B cell (primary cell): Measurements from ENCODE around the gene GIMAP5. TPM values are rescaled to one million over a fixed set of nuclear protein-coding genes. Genes with fewer than 3 reads are reported as not detected.

ENCODE experiments used
- ATAC-seq: fragments of 200-7000 bp; cut with Tn5 transposase; one replicate; pipeline ENCODE4 v1.10.0; 2021; ENCODE audit warnings: low read depth, mild to moderate bottlenecking, moderate number of reproducible peaks, moderate library complexity
- CTCF ChIA-PET: fragments of 350-600 bp; sonication (Branson Sonifier 250); formaldehyde crosslinking; loops from one replicate; lab custom pipeline; 2021; ENCODE audit warnings: antibody characterized with exemption, inconsistent platforms; lab: Charles Lee
- POLR2A ChIA-PET: fragments of 350-600 bp; sonication (Branson Sonifier 250); formaldehyde crosslinking; loops from one replicate; lab custom pipeline; 2021; ENCODE audit warnings: antibody characterized with exemption; lab: Charles Lee
- DNase-seq: peaks from one replicate; pipeline ENCODE4 v3.0.0; 2013
- H2AFZ ChIP-seq: 2 replicates; pipeline ENCODE4 v1.6.1; 2012; ENCODE audit warnings: mild to moderate bottlenecking, low read depth, low read length; ENCODE audit not compliant: insufficient read depth, poor library complexity, severe bottlenecking
- H3K27ac ChIP-seq, 2 donors: 1 replicate in 1 of 2; 2 replicates in 1 of 2; pipeline ENCODE4 v1.5.1; 2012 to 2013; ENCODE audit warnings: low read length in 2 of 2, mild to moderate bottlenecking in 2 of 2, moderate library complexity in 1 of 2
- H3K27me3 ChIP-seq, 4 experiments: fragments of 200-600 bp in 1 of 4; sonication (generic) in 1 of 4; replicated peaks in 1 of 4; 1 replicate in 2 of 4; 2 replicates in 2 of 4; pipeline versions ENCODE4 v1.6.1 to v1.7.0; 2013 to 2016; ENCODE audit warnings: low read length in 3 of 4, mild to moderate bottlenecking in 2 of 4, mixed read lengths in 1 of 4, moderate library complexity in 1 of 4; ENCODE audit not compliant: insufficient read depth in 4 of 4, control insufficient read depth in 3 of 4; ENCODE audit errors: control extremely low read depth in 1 of 4
- H3K36me3 ChIP-seq, 2 experiments: replicated peaks in 1 of 2; 1 replicate in 1 of 2; 2 replicates in 1 of 2; pipeline versions ENCODE4 v1.6.1 to v1.7.1; 2013; ENCODE audit warnings: low read length in 1 of 2; ENCODE audit not compliant: insufficient read depth in 2 of 2, control insufficient read depth in 1 of 2; ENCODE audit errors: control extremely low read depth in 1 of 2, extremely low read depth in 1 of 2
- H3K4me1 ChIP-seq, 2 donors: fragments of 200-600 bp in 1 of 2; sonication (generic) in 1 of 2; 1 replicate in 1 of 2; 2 replicates in 1 of 2; pipeline versions ENCODE4 v1.5.1 to v1.6.1; 2013 to 2017; ENCODE audit warnings: low read length in 2 of 2; ENCODE audit not compliant: control insufficient read depth in 2 of 2, insufficient read depth in 2 of 2
- H3K4me2 ChIP-seq: replicated peaks from 2 replicates; pipeline ENCODE3; 2012; ENCODE audit warnings: mild to moderate bottlenecking, low read depth, low read length; ENCODE audit not compliant: poor library complexity, severe bottlenecking
- H3K4me3 ChIP-seq, 5 experiments: fragments of 200-600 bp in 1 of 5; sonication (generic) in 1 of 5; 1 replicate in 3 of 5; 2 replicates in 2 of 5; pipeline versions ENCODE4 v1.5.1 to v1.7.0; 2011 to 2016; ENCODE audit warnings: low read length in 4 of 5, mild to moderate bottlenecking in 4 of 5, low read depth in 2 of 5, control low read depth in 1 of 5, moderate library complexity in 1 of 5; ENCODE audit not compliant: insufficient read depth in 1 of 5; ENCODE audit errors: control extremely low read depth in 1 of 5, extremely low read depth in 1 of 5
- H3K79me2 ChIP-seq: fragments of 200-600 bp; sonication (generic); one replicate; pipeline ENCODE4 v1.6.0; 2016; ENCODE audit warnings: low read length; ENCODE audit not compliant: control insufficient read depth, insufficient read depth
- H3K9ac ChIP-seq: fragments of 200-600 bp; sonication (generic); 2 replicates; pipeline ENCODE4 v1.6.1; 2017; ENCODE audit warnings: mild to moderate bottlenecking, low read length, moderate library complexity
- H3K9me3 ChIP-seq, 3 donors: one replicate each; pipeline versions ENCODE4 v1.6.1 to v1.7.1; 2013; ENCODE audit warnings: low read length in 2 of 3; ENCODE audit not compliant: control insufficient read depth in 2 of 3, insufficient read depth in 1 of 3; ENCODE audit errors: control extremely low read depth in 1 of 3
- H4K20me1 ChIP-seq: 2 replicates; pipeline ENCODE4 v1.6.0; 2012; ENCODE audit warnings: mild to moderate bottlenecking, low read length; ENCODE audit not compliant: insufficient read depth, control insufficient read depth, poor library complexity, severe bottlenecking
- H3K27ac Mint-ChIP-seq: one replicate; pipeline ENCODE4 v1.8.0; 2021; ENCODE audit warnings: mixed read lengths
- H3K27me3 Mint-ChIP-seq: one replicate; pipeline ENCODE4 v1.8.0; 2021; ENCODE audit warnings: mixed read lengths
- H3K4me1 Mint-ChIP-seq: one replicate; pipeline ENCODE4 v1.8.0; 2021; ENCODE audit warnings: mixed read lengths
- H3K4me3 Mint-ChIP-seq: one replicate; pipeline ENCODE4 v1.8.0; 2021; ENCODE audit warnings: mixed read lengths
- H3K9me3 Mint-ChIP-seq: one replicate; pipeline ENCODE4 v1.8.0; 2022; ENCODE audit warnings: mixed read lengths; ENCODE audit not compliant: insufficient read depth
- EZH2 ChIP-seq: IDR thresholded peaks from 2 replicates; pipeline ENCODE4 v1.6.1; 2012; ENCODE audit warnings: borderline replicate concordance, low read depth, mild to moderate bottlenecking, moderate library complexity, low read length; ENCODE audit not compliant: insufficient read depth, poor library complexity, severe bottlenecking
- WGBS: methylation state at CpG from one replicate; pipeline ENCODE4 v1.1.5; 2013; ENCODE audit warnings: missing lambda C conversion rate; ENCODE audit not compliant: insufficient coverage; 5-methylcytosine and 5-hydroxymethylcytosine counted together
- intact Hi-C: fragments of 100-400 bp; cut with micrococcal nuclease; formaldehyde crosslinking; loops from one replicate; pipeline ENCODE4 v1.10.0; 2022
- polyA plus RNA-seq: library from polyadenylated mRNA; depleted of rRNA; stranded (reverse); fragments of >200 nt; gene quantifications from 2 replicates; pipeline ENCODE4 v1.2.3, GENCODE V29; 2012
- total RNA-seq, 2 donors: library from RNA; stranded (reverse); fragments of 120-200 nt in 1 of 2; gene quantifications; 1 replicate in 1 of 2; 2 replicates in 1 of 2; pipeline versions ENCODE4 v1.2.3 to v1.2.4, GENCODE V29; 2013 to 2022
- TF ChIP-seq, protein P1 (sequence below): fragments of 200-600 bp; IDR thresholded peaks from one replicate; pipeline ENCODE4 v1.8.0; 2022; ENCODE audit warnings: antibody characterized with exemption, mild to moderate bottlenecking

Gene GIMAP5
- total and polyA plus RNA-seq, 2 donors (not counting 1 experiment from before 2014, with no cell fraction given) = 0.27 to 0.40 TPM

DNA sequence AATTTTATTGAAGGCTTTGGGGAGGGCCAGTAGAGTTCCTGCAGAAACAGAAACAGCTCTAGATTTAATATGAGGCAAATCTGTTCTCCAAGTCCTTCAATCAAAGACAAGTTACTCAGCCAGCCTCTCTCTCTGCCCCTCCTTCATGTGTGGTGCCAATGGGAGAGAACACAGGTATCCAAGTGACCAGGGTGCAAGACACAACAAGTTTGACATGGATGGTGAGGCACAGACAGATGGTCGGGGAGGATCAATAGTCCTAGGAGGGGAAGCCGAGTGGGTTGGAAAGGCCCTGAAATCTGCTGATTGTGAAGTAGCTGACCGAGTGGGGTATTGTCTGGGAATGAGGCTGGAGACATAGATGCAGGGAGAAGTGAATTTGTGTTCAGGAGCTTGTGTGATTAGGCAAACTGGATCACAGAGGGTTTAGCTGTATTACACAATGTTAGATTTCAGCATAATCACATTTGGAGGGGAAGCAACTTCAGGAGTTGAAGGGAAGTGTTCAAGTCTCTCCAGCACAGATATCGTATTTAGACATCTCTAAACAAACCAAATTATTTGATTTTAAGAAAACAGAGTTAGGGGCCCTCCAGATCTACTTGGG, 19.3 kb upstream of the GIMAP5 start:
- Histone ChIP-seq H3K36me3 (peaks cover 0 to 5% of the 10 kb centered on the region in 2 experiments), H3K9me3 (no peaks in the 10 kb centered on the region), H4K20me1 (no peaks in the 10 kb centered on the region), H3K4me3 (no peak overlapping the region), H3K4me2 (no peak overlapping the region), H2AFZ (no peak overlapping the region), H3K79me2 (no peaks in the 10 kb centered on the region), H3K27ac (no peak overlapping the region), H3K4me1 (peaks cover 17 to 18% of the 10 kb centered on the region in 2 donors), H3K27me3 (no peaks in the 10 kb centered on the region), H3K9ac (no peak overlapping the region)
- WGBS = 76% methylated on average over 3 of the region's 4 CpGs
- Mint-ChIP-seq H3K27me3 (no peaks in the 10 kb centered on the region), H3K27ac (no peak overlapping the region), H3K9me3 (peaks cover 3% of the 10 kb centered on the region), H3K4me1 (peaks cover 15% of the 10 kb centered on the region), H3K4me3 (no peak overlapping the region)
- ATAC-seq (no peak), DNase-seq (no peak)
- intact Hi-C loops = no loop called here
- ChIA-PET CTCF (no interaction called here), POLR2A (no interaction called here)
- TF ChIP-seq EZH2 = no peak
- TF ChIP-seq, protein P1, sequence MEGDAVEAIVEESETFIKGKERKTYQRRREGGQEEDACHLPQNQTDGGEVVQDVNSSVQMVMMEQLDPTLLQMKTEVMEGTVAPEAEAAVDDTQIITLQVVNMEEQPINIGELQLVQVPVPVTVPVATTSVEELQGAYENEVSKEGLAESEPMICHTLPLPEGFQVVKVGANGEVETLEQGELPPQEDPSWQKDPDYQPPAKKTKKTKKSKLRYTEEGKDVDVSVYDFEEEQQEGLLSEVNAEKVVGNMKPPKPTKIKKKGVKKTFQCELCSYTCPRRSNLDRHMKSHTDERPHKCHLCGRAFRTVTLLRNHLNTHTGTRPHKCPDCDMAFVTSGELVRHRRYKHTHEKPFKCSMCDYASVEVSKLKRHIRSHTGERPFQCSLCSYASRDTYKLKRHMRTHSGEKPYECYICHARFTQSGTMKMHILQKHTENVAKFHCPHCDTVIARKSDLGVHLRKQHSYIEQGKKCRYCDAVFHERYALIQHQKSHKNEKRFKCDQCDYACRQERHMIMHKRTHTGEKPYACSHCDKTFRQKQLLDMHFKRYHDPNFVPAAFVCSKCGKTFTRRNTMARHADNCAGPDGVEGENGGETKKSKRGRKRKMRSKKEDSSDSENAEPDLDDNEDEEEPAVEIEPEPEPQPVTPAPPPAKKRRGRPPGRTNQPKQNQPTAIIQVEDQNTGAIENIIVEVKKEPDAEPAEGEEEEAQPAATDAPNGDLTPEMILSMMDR = no peak

DNA sequence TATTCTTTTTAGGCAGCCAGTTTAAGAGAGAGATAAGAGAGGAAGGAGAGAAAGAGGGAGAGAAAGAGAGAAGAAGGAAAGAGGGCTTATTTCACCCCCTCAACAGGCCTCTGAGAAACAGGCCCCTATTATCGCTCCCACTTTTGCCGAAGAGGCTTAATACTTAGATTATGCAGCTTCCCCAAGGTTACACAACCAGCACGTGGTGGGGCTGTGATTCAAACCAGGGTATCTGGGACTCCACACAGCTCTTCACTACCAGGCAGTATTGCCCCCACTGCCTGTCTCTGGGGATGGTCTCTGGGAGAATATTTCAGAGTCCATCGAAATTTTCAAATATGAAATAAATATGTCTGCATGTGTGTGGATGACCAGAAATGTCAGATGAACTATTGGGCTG, 17.8 kb upstream of the GIMAP5 start:
- no peak for TF ChIP-seq EZH2
- TF ChIP-seq, protein P1 = no peak
- no peak overlapping the region for H3K9ac ChIP-seq
- Mint-ChIP-seq H3K4me1 (peaks cover 15% of the 10 kb centered on the region), H3K27me3 (no peaks in the 10 kb centered on the region), H3K9me3 (no peaks in the 10 kb centered on the region), H3K4me3 (no peak overlapping the region), H3K27ac (no peak overlapping the region)
- H3K4me3 ChIP-seq = no peak overlapping the region
- H3K9me3 ChIP-seq = no peaks in the 10 kb centered on the region
- no peaks in the 10 kb centered on the region for H4K20me1 ChIP-seq
- intact Hi-C loops = no loop called here
- H3K79me2 ChIP-seq = no peaks in the 10 kb centered on the region
- DNase-seq (no peak), ATAC-seq (no peak)
- H3K4me1 ChIP-seq = peaks cover 17 to 18% of the 10 kb centered on the region in 2 donors
- ChIA-PET CTCF (no interaction called here), POLR2A (no interaction called here)
- no CpG with 5 or more reads among the region's 4 CpGs for WGBS
- H2AFZ ChIP-seq = no peak overlapping the region
- no peaks in the 10 kb centered on the region for H3K27me3 ChIP-seq
- peaks cover 0 to 5% of the 10 kb centered on the region in 2 experiments for H3K36me3 ChIP-seq
- no peak overlapping the region for H3K4me2 ChIP-seq
- H3K27ac ChIP-seq = no peak overlapping the region
